PFSK-1 (cell line): ENCODE results near the gene C1orf159.

ENCODE experiments used
- POLR2AphosphoS5 ChIP-seq: IDR thresholded peaks from 2 replicates; pipeline ENCODE4 v1.6.1; 2012; ENCODE audit warnings: low read depth, mild to moderate bottlenecking, control low read depth, low read length, moderate library complexity
- SIN3A ChIP-seq: IDR thresholded peaks from 2 replicates; pipeline ENCODE4 v1.6.1; 2012; ENCODE audit warnings: mild to moderate bottlenecking, low read length, moderate library complexity, borderline replicate concordance; ENCODE audit not compliant: insufficient read depth
- TAF1 ChIP-seq: IDR thresholded peaks from 2 replicates; pipeline ENCODE4 v1.6.1; 2012; ENCODE audit warnings: low read length, control low read depth, borderline replicate concordance; ENCODE audit not compliant: insufficient read depth

- TF ChIP-seq POLR2AphosphoS5 (no peak), SIN3A (no peak), TAF1 (no peak)
Observed at GRCh38 chr1:1115136-1115785, 628 bp downstream of the C1orf159 start.
